Fibroblast of lung (primary cell): ENCODE data around the gene BCL7C. TPM values are rescaled to one million over a fixed set of nuclear protein-coding genes. Genes with fewer than 3 reads are reported as not detected.

Experiments
- DNase-seq, 2 donors: peaks; one replicate each; pipeline versions ENCODE4 v3.0.0 to v3.0.0-alpha.2; 2010; ENCODE audit warnings: low read depth in 2 of 2
- H2AFZ ChIP-seq: 2 replicates; pipeline ENCODE4 v1.5.1; 2012; ENCODE audit warnings: low read length, control low read depth, inconsistent platforms
- H3K27ac ChIP-seq: 2 replicates; pipeline ENCODE4 v1.5.1; 2011; ENCODE audit warnings: low read length, control low read depth; ENCODE audit not compliant: insufficient read depth
- H3K27me3 ChIP-seq: 2 replicates; pipeline ENCODE4 v1.5.1; 2011; ENCODE audit warnings: mild to moderate bottlenecking, low read length; ENCODE audit not compliant: control insufficient read depth, insufficient read depth
- H3K36me3 ChIP-seq: 2 replicates; pipeline ENCODE4 v1.5.1; 2011; ENCODE audit warnings: low read length; ENCODE audit not compliant: control insufficient read depth, insufficient read depth
- H3K4me1 ChIP-seq: 2 replicates; pipeline ENCODE4 v1.5.1; 2011; ENCODE audit warnings: low read length; ENCODE audit not compliant: control insufficient read depth, insufficient read depth; ENCODE audit errors: extremely low read depth
- H3K4me2 ChIP-seq: 2 replicates; pipeline ENCODE4 v1.5.1; 2011; ENCODE audit warnings: low read length, control low read depth; ENCODE audit not compliant: insufficient read depth; ENCODE audit errors: extremely low read depth
- H3K4me3 ChIP-seq, 4 experiments: fragments of 200-600 bp in 1 of 4; sonication (generic) in 1 of 4; replicated peaks in 1 of 4; 2 replicates each; pipeline ENCODE4 v1.5.1; 2011 to 2016; ENCODE audit warnings: low read length in 4 of 4, low read depth in 3 of 4, mild to moderate bottlenecking in 3 of 4, control low read depth in 2 of 4, inconsistent platforms in 1 of 4, mixed read lengths in 1 of 4; ENCODE audit not compliant: insufficient read depth in 1 of 4; ENCODE audit errors: control extremely low read depth in 1 of 4
- H3K79me2 ChIP-seq: 2 replicates; pipeline ENCODE4 v1.5.1; 2012; ENCODE audit warnings: mild to moderate bottlenecking, low read length, inconsistent platforms; ENCODE audit not compliant: control insufficient read depth, insufficient read depth
- H3K9ac ChIP-seq: 2 replicates; pipeline ENCODE4 v1.5.1; 2011; ENCODE audit warnings: mild to moderate bottlenecking, low read length, control low read depth; ENCODE audit not compliant: insufficient read depth
- H3K9me3 ChIP-seq: 2 replicates; pipeline ENCODE4 v1.5.1; 2012; ENCODE audit warnings: low read depth, low read length; ENCODE audit not compliant: control insufficient read depth, insufficient read depth
- H4K20me1 ChIP-seq: 2 replicates; pipeline ENCODE4 v1.5.1; 2011; ENCODE audit warnings: low read length; ENCODE audit not compliant: control insufficient read depth, insufficient read depth; ENCODE audit errors: extremely low read depth
- CTCF ChIP-seq, 2 donors: IDR thresholded peaks in 1 of 2; conservative IDR thresholded peaks in 1 of 2; 1 replicate in 1 of 2; 2 replicates in 1 of 2; pipeline ENCODE4 v1.5.1; 2011 to 2012; ENCODE audit warnings: low read length in 2 of 2, control low read depth in 1 of 2, inconsistent platforms in 1 of 2, low read depth in 1 of 2, mild to moderate bottlenecking in 1 of 2
- EZH2 ChIP-seq: IDR thresholded peaks from 2 replicates; pipeline ENCODE4 v1.5.1; 2012; ENCODE audit warnings: low read length, control low read depth, mild to moderate bottlenecking; ENCODE audit errors: missing control alignments
- polyA plus RNA-seq, 2 donors: library from polyadenylated mRNA; depleted of rRNA in 1 of 2; stranded (reverse) in 1 of 2; unstranded in 1 of 2; fragments of >200 nt; gene quantifications; 2 replicates each; pipeline ENCODE4 v1.2.1, GENCODE V29; 2011 to 2012; ENCODE audit warnings: missing spikeins in 1 of 2
- total RNA-seq: library from RNA; depleted of rRNA; stranded (reverse); fragments of >200 nt; gene quantifications from 2 replicates; pipeline ENCODE4 v1.2.1, GENCODE V29; 2014

The BCL7C gene
- total and polyA plus RNA-seq, 2 donors (not counting 1 experiment from before 2014, with no cell fraction given): 25.6 to 28.2 TPM

- Histone ChIP-seq H3K36me3 (no peaks in the 10 kb centered on the region), H3K27ac (no peak overlapping the region), H2AFZ (no peak overlapping the region), H3K9me3 (no peaks in the 10 kb centered on the region), H4K20me1 (no peaks in the 10 kb centered on the region), H3K4me2 (no peak overlapping the region), H3K4me1 (no peaks in the 10 kb centered on the region), H3K9ac (no peak overlapping the region), H3K27me3 (no peaks in the 10 kb centered on the region), H3K79me2 (no peaks in the 10 kb centered on the region), H3K4me3 (no peak overlapping the region)
- TF ChIP-seq EZH2: no peak
- TF ChIP-seq CTCF (conservative IDR thresholded peaks at IDR 0.05 in 1 of 2, IDR thresholded peaks at IDR 0.05 in 1 of 2; ENCODE audit: low read depth in 1 of 2, low read length in 2 of 2): no peak
- no peak for DNase-seq
Measured at GRCh38 chr16:30838876-30839471, 54.9 kb downstream of the BCL7C start.

DNA sequence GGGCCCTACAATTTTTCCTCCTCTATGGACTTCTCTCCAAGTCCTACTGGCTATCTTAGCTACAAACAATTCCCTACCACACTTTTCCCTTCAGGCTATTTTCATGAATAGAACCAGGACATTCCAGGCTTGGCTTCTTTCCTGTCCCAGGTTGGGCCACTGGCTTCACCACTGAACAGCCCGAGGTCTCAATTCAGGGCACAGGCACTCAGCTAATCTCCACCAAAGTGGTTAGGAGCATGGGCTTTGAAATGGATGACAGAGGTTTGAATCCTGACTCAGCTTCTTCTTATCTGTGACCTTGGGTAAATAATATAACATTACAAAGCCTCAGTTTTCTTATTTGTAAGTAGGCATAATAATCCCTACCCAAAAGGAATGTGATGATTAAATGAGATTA lies 56.0 kb downstream of the BCL7C start:
- peak in 1 of 2 donors; percentile 33 for DNase-seq
- Histone ChIP-seq H3K4me2 (no peak overlapping the region), H2AFZ (no peak overlapping the region), H3K36me3 (no peaks in the 10 kb centered on the region), H3K9me3 (no peaks in the 10 kb centered on the region), H3K4me3 (no peak overlapping the region), H3K27ac (no peak overlapping the region), H3K4me1 (no peaks in the 10 kb centered on the region), H4K20me1 (no peaks in the 10 kb centered on the region), H3K27me3 (no peaks in the 10 kb centered on the region), H3K9ac (no peak overlapping the region), H3K79me2 (no peaks in the 10 kb centered on the region)
- TF ChIP-seq EZH2 (no peak), CTCF (conservative IDR thresholded peaks at IDR 0.05 in 1 of 2, IDR thresholded peaks at IDR 0.05 in 1 of 2; ENCODE audit: low read depth in 1 of 2, low read length in 2 of 2) (no peak)

Other genes starting within 250 kb of the BCL7C start
- 5.9 and 6.6 TPM in 2 replicates for gene PRR14, start 243.1 kb downstream of the BCL7C start, total RNA-seq
- gene PRR14, start 243.1 kb downstream of the BCL7C start, polyA plus RNA-seq: 2.5 and 4.7 TPM in 2 replicates
- 16.7 and 20.8 TPM in 2 replicates for gene FBRS, start 235.6 kb downstream of the BCL7C start, total RNA-seq
- gene FBRS, start 235.6 kb downstream of the BCL7C start, polyA plus RNA-seq: 5.5 and 8.2 TPM in 2 replicates
- gene SRCAP, start 194.9 kb downstream of the BCL7C start, total RNA-seq: 11.3 and 14.2 TPM in 2 replicates
- 3.5 and 6.4 TPM in 2 replicates for gene SRCAP, start 194.9 kb downstream of the BCL7C start, polyA plus RNA-seq
- gene PHKG2, start 145.7 kb downstream of the BCL7C start, total RNA-seq: 11.8 and 15.4 TPM in 2 replicates
- gene PHKG2, start 145.7 kb downstream of the BCL7C start, polyA plus RNA-seq: 19.4 and 23.8 TPM in 2 replicates
- gene CFAP119, start 132.0 kb downstream of the BCL7C start, total RNA-seq: 0.77 and 1.3 TPM in 2 replicates
- 1.5 and 2.0 TPM in 2 replicates for gene CFAP119, start 132.0 kb downstream of the BCL7C start, polyA plus RNA-seq
- gene RNF40, start 131.8 kb downstream of the BCL7C start, total RNA-seq: 56.8 TPM in 2 replicates
- 42.0 and 68.2 TPM in 2 replicates for gene RNF40, start 131.8 kb downstream of the BCL7C start, polyA plus RNA-seq
- gene ZNF629, start 106.9 kb downstream of the BCL7C start, total RNA-seq: 6.4 and 7.3 TPM in 2 replicates
- 5.8 and 6.2 TPM in 2 replicates for gene ZNF629, start 106.9 kb downstream of the BCL7C start, polyA plus RNA-seq
- gene CTF1, start 2.5 kb upstream of the BCL7C start, total RNA-seq: 1.8 and 5.3 TPM in 2 replicates
- 8.8 and 9.8 TPM in 2 replicates for gene CTF1, start 2.5 kb upstream of the BCL7C start, polyA plus RNA-seq
- 13.1 and 14.5 TPM in 2 replicates for gene FBXL19, start 29.5 kb upstream of the BCL7C start, total RNA-seq
- 3.1 and 3.9 TPM in 2 replicates for gene FBXL19, start 29.5 kb upstream of the BCL7C start, polyA plus RNA-seq
- 44.2 and 74.1 TPM in 2 replicates for gene ORAI3, start 55.0 kb upstream of the BCL7C start, total RNA-seq
- 24.6 and 41.1 TPM in 2 replicates for gene ORAI3, start 55.0 kb upstream of the BCL7C start, polyA plus RNA-seq
- gene SETD1A, start 63.7 kb upstream of the BCL7C start, total RNA-seq: 1.5 and 3.5 TPM in 2 replicates
- 1.4 and 2.3 TPM in 2 replicates for gene SETD1A, start 63.7 kb upstream of the BCL7C start, polyA plus RNA-seq
- 32.9 and 47.9 TPM in 2 replicates for gene HSD3B7, start 91.1 kb upstream of the BCL7C start, total RNA-seq
- gene HSD3B7, start 91.1 kb upstream of the BCL7C start, polyA plus RNA-seq: 13.2 and 15.9 TPM in 2 replicates
- 1.3 and 2.1 TPM in 2 replicates for gene STX1B, start 116.6 kb upstream of the BCL7C start, total RNA-seq
- 1.3 and 4.2 TPM in 2 replicates for gene STX1B, start 116.6 kb upstream of the BCL7C start, polyA plus RNA-seq
- gene STX4, start 139.5 kb upstream of the BCL7C start, total RNA-seq: 28.0 and 37.5 TPM in 2 replicates
- 42.8 and 53.9 TPM in 2 replicates for gene STX4, start 139.5 kb upstream of the BCL7C start, polyA plus RNA-seq
- 9.0 and 12.1 TPM in 2 replicates for gene ZNF668, start 180.2 kb upstream of the BCL7C start, total RNA-seq
- gene ZNF668, start 180.2 kb upstream of the BCL7C start, polyA plus RNA-seq: 8.1 and 13.8 TPM in 2 replicates
- 12.3 and 13.2 TPM in 2 replicates for gene ZNF646, start 180.3 kb upstream of the BCL7C start, total RNA-seq
- gene ZNF646, start 180.3 kb upstream of the BCL7C start, polyA plus RNA-seq: 2.6 and 2.7 TPM in 2 replicates
- 1.0 and 1.7 TPM in 2 replicates for gene PRSS53, start 194.9 kb upstream of the BCL7C start, total RNA-seq
- 0.61 and 0.78 TPM in 2 replicates for gene PRSS53, start 194.9 kb upstream of the BCL7C start, polyA plus RNA-seq
- 94.0 and 118 TPM in 2 replicates for gene VKORC1, start 200.7 kb upstream of the BCL7C start, total RNA-seq
- gene VKORC1, start 200.7 kb upstream of the BCL7C start, polyA plus RNA-seq: 264 and 301 TPM in 2 replicates
- gene BCKDK, start 214.3 kb upstream of the BCL7C start, total RNA-seq: 12.6 and 18.5 TPM in 2 replicates
- 34.8 and 42.2 TPM in 2 replicates for gene BCKDK, start 214.3 kb upstream of the BCL7C start, polyA plus RNA-seq
- gene KAT8, start 223.6 kb upstream of the BCL7C start, total RNA-seq: 30.4 and 39.3 TPM in 2 replicates
- gene KAT8, start 223.6 kb upstream of the BCL7C start, polyA plus RNA-seq: 19.7 and 23.9 TPM in 2 replicates
- not detected in 2 replicates for gene PRSS8, start 241.7 kb upstream of the BCL7C start, total RNA-seq
- gene PRSS8, start 241.7 kb upstream of the BCL7C start, polyA plus RNA-seq: not detected in 2 replicates